OCI-LY7 (cell line): Measurements from ENCODE around the gene CEP55. TPM values are rescaled to one million over a fixed set of nuclear protein-coding genes. Genes with fewer than 3 reads are reported as not detected.

Experiments
- BruUV-seq: library from RNA; stranded (reverse); fragments of 400-500 nt; replicated peaks from 2 replicates; lab custom pipeline; 2021; lab: Mats Ljungman, UMichigan
- CTCF ChIA-PET: fragments of 300-600 bp; sonication (Branson Sonifier 250); formaldehyde crosslinking; loops from one replicate; lab custom pipeline; 2022; ENCODE audit warnings: antibody characterized with exemption; ENCODE audit not compliant: unreplicated experiment; lab: Charles Lee
- POLR2A ChIA-PET: fragments of 300-600 bp; sonication (Branson Sonifier 250); formaldehyde crosslinking; loops from one replicate; lab custom pipeline; 2022; ENCODE audit warnings: antibody characterized with exemption; lab: Charles Lee
- DNase-seq: peaks from one replicate; pipeline ENCODE4 v3.0.0-alpha.2; 2015; ENCODE audit warnings: low spot score
- H2AFZ ChIP-seq: fragments of 200-600 bp; sonication (generic), shearing (Covaris generic); 2 replicates; pipeline ENCODE4 v1.6.1; 2014; ENCODE audit warnings: mild to moderate bottlenecking, antibody characterized with exemption, low read length, moderate library complexity
- H3K27ac ChIP-seq: fragments of 200-600 bp; sonication (generic); 2 replicates; pipeline ENCODE4 v1.5.1; 2014; ENCODE audit warnings: mixed run types, low read depth, mild to moderate bottlenecking, moderate library complexity, low read length, inconsistent platforms; ENCODE audit not compliant: poor library complexity, severe bottlenecking
- H3K36me3 ChIP-seq: fragments of 200-600 bp; sonication (generic); 2 replicates; pipeline ENCODE4 v1.6.1; 2014; ENCODE audit warnings: mild to moderate bottlenecking, antibody characterized with exemption, low read length, moderate library complexity, mixed read lengths; ENCODE audit not compliant: insufficient read depth
- H3K4me1 ChIP-seq: fragments of 200-600 bp; sonication (generic); 2 replicates; pipeline ENCODE4 v1.5.1; 2014; ENCODE audit warnings: mild to moderate bottlenecking, low read length; ENCODE audit not compliant: insufficient read depth, poor library complexity, severe bottlenecking
- H3K4me2 ChIP-seq: fragments of 200-600 bp; sonication (generic); 2 replicates; pipeline ENCODE4 v1.6.1; 2014; ENCODE audit warnings: mild to moderate bottlenecking, low read length
- H3K4me3 ChIP-seq: fragments of 200-600 bp; sonication (generic); 2 replicates; pipeline ENCODE4 v1.5.1; 2014; ENCODE audit warnings: mild to moderate bottlenecking, low read depth, low read length; ENCODE audit not compliant: poor library complexity, severe bottlenecking
- H3K79me2 ChIP-seq: fragments of 200-600 bp; sonication (generic); 2 replicates; pipeline ENCODE4 v1.6.1; 2016; ENCODE audit warnings: low read depth, mild to moderate bottlenecking, low read length, moderate library complexity, mixed read lengths; ENCODE audit not compliant: insufficient read depth
- H3K9me2 ChIP-seq: fragments of 200-600 bp; sonication (generic); 2 replicates; pipeline ENCODE4 v1.6.1; 2016; ENCODE audit warnings: mild to moderate bottlenecking, low read length, mixed read lengths; ENCODE audit not compliant: insufficient read depth
- H3K9me3 ChIP-seq: fragments of 200-600 bp; sonication (generic); 2 replicates; pipeline ENCODE4 v1.6.1; 2014; ENCODE audit warnings: mild to moderate bottlenecking, mixed run types, low read length, mixed read lengths
- H4K20me1 ChIP-seq: fragments of 200-600 bp; sonication (generic); 2 replicates; pipeline ENCODE4 v1.6.1; 2014; ENCODE audit warnings: mild to moderate bottlenecking, antibody characterized with exemption, low read length, moderate library complexity, mixed read lengths; ENCODE audit not compliant: insufficient read depth
- EZH2phosphoT487 ChIP-seq: fragments of 200-600 bp; sonication (generic); IDR thresholded peaks from 2 replicates; pipeline ENCODE4 v1.6.1; 2018; ENCODE audit warnings: low read depth, borderline replicate concordance, mild to moderate bottlenecking, mixed run types, antibody characterized with exemption, low read length, moderate library complexity, mixed read lengths
- intact Hi-C: fragments of 100-400 bp; cut with micrococcal nuclease; formaldehyde crosslinking; loops from one replicate; pipeline ENCODE4 v1.10.0; 2022; ENCODE audit not compliant: unreplicated experiment
- total RNA-seq, 2 experiments: library from RNA; depleted of rRNA in 1 of 2; stranded (reverse); fragments of >200 nt in 1 of 2; shearing (Covaris generic) in 1 of 2; gene quantifications; 2 replicates each; pipeline ENCODE4 v1.2.3, GENCODE V29; 2014 to 2022
- TF ChIP-seq, protein P1 (sequence below): fragments of 200-600 bp; sonication (generic); conservative IDR thresholded peaks from 2 replicates; pipeline ENCODE4 v1.5.1; 2014; ENCODE audit warnings: mild to moderate bottlenecking, antibody characterized with exemption, low read length, moderate library complexity, mixed read lengths

The CEP55 gene
- total RNA-seq, 2 experiments from 2014 or later = 64.5 to 68.3 TPM

DNA sequence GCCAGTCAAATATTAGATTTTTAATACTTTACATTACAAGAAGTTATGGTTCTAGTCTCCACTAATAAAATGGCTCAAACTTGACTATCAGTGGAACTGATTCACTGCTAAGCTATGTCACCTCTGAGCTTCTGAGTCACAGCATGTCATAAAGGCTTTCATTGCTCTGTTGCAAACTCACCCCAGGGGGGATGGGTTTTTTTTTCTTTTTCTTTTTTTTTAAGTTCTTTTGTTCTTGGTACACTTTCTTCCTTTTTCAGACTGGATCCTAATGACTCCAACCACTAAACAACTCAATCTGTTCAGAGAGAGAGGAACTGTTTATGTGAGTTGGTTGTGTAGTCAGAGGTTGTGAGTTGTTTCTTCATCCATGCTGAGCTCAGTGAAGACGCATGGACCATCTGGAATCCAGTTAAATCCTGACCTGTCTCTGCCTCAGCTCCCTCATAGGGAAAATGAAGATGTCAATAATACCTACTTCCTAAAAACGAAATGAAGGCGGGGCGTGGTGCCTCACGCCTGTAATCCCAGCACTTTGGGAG is 25.2 kb upstream of the CEP55 start:
- Histone ChIP-seq H3K4me1 (no peaks in the 10 kb centered on the region), H4K20me1 (no peaks in the 10 kb centered on the region), H2AFZ (no peak overlapping the region), H3K9me2 (no peaks in the 10 kb centered on the region), H3K4me2 (no peak overlapping the region), H3K79me2 (no peaks in the 10 kb centered on the region), H3K4me3 (no peak overlapping the region), H3K36me3 (no peaks in the 10 kb centered on the region), H3K9me3 (no peaks in the 10 kb centered on the region), H3K27ac (no peak overlapping the region)
- no peak for DNase-seq
- BruUV-seq = no TSS peak
- no peak for TF ChIP-seq EZH2phosphoT487
- TF ChIP-seq, protein P1, sequence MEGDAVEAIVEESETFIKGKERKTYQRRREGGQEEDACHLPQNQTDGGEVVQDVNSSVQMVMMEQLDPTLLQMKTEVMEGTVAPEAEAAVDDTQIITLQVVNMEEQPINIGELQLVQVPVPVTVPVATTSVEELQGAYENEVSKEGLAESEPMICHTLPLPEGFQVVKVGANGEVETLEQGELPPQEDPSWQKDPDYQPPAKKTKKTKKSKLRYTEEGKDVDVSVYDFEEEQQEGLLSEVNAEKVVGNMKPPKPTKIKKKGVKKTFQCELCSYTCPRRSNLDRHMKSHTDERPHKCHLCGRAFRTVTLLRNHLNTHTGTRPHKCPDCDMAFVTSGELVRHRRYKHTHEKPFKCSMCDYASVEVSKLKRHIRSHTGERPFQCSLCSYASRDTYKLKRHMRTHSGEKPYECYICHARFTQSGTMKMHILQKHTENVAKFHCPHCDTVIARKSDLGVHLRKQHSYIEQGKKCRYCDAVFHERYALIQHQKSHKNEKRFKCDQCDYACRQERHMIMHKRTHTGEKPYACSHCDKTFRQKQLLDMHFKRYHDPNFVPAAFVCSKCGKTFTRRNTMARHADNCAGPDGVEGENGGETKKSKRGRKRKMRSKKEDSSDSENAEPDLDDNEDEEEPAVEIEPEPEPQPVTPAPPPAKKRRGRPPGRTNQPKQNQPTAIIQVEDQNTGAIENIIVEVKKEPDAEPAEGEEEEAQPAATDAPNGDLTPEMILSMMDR = no peak
- intact Hi-C loops = no loop called here
- CTCF ChIA-PET = no interaction called here
- POLR2A ChIA-PET = interaction anchor here (0.5 to 0.6 kb wide), 2 partner anchors 9 to 14 kb away, joined by 3 to 5 read pairs; no protein-coding TSS in a partner anchor

- Histone ChIP-seq H3K9me2 (no peaks in the 10 kb centered on the region), H3K36me3 (no peaks in the 10 kb centered on the region), H2AFZ (no peak overlapping the region), H4K20me1 (no peaks in the 10 kb centered on the region), H3K4me1 (no peaks in the 10 kb centered on the region), H3K79me2 (no peaks in the 10 kb centered on the region), H3K9me3 (no peaks in the 10 kb centered on the region), H3K27ac (no peak overlapping the region), H3K4me2 (no peak overlapping the region), H3K4me3 (no peak overlapping the region)
- ChIA-PET CTCF (no interaction called here), POLR2A (no interaction called here)
- TF ChIP-seq, protein P1 = no peak
- no peak for TF ChIP-seq EZH2phosphoT487
- no TSS peak for BruUV-seq
- intact Hi-C loops = no loop called here
- no peak for DNase-seq
Observed at GRCh38 chr10:93473161-93473560, 23.3 kb upstream of the CEP55 start.

- Histone ChIP-seq H3K9me3 (no peaks in the 10 kb centered on the region), H3K9me2 (no peaks in the 10 kb centered on the region), H2AFZ (no peak overlapping the region), H3K27ac (no peak overlapping the region), H3K4me1 (no peaks in the 10 kb centered on the region), H3K36me3 (no peaks in the 10 kb centered on the region), H3K4me2 (no peak overlapping the region), H4K20me1 (no peaks in the 10 kb centered on the region), H3K4me3 (no peak overlapping the region), H3K79me2 (no peaks in the 10 kb centered on the region)
- TF ChIP-seq EZH2phosphoT487 = no peak
- TF ChIP-seq, protein P1 = no peak
- BruUV-seq = no TSS peak
- no peak for DNase-seq
- intact Hi-C loops = no loop called here
- ChIA-PET CTCF (interaction anchor here (0.5 kb wide), 1 partner anchor 103 kb away, joined by 3 read pairs; no protein-coding TSS in a partner anchor), POLR2A (no interaction called here)
Observed at GRCh38 chr10:93473804-93474472, 22.5 kb upstream of the CEP55 start.
